Panc1 (cell line): ENCODE data around the gene CFAP57. TPM values are rescaled to one million over a fixed set of nuclear protein-coding genes. Genes with fewer than 3 reads are reported as not detected.

Experiments
- ATAC-seq: fragments of 200-7000 bp; cut with Tn5 transposase; 2 replicates; pipeline ENCODE4 v1.9.1; 2020; ENCODE audit warnings: mild to moderate bottlenecking, moderate library complexity
- BruUV-seq: library from RNA; stranded (reverse); fragments of 400-500 nt; replicated peaks from 2 replicates; lab custom pipeline; 2021; lab: Mats Ljungman, UMichigan
- CTCF ChIA-PET: fragments of 300-600 bp; sonication (Branson Sonifier 250); formaldehyde crosslinking; loops from one replicate; lab custom pipeline; 2022; ENCODE audit warnings: antibody characterized with exemption; lab: Charles Lee
- POLR2A ChIA-PET: fragments of 300-600 bp; sonication (Branson Sonifier 250); formaldehyde crosslinking; loops from one replicate; lab custom pipeline; 2022; ENCODE audit warnings: antibody characterized with exemption; lab: Charles Lee
- DNase-seq: peaks from one replicate; pipeline ENCODE4 v3.0.0-alpha.2; 2010; ENCODE audit warnings: low read depth, low spot score
- H3K27ac ChIP-seq: 2 replicates; pipeline ENCODE4 v1.5.1; 2011; ENCODE audit warnings: mild to moderate bottlenecking, low read length, inconsistent platforms
- H3K27me3 ChIP-seq: fragments of 200-500 bp; sonication (Bioruptor generic); 2 replicates; pipeline ENCODE4 v1.6.0; 2014; ENCODE audit warnings: low read length, inconsistent platforms; ENCODE audit not compliant: control insufficient read depth, insufficient read depth
- H3K36me3 ChIP-seq: fragments of 200-500 bp; sonication (Bioruptor generic); 2 replicates; pipeline ENCODE4 v1.5.1; 2014; ENCODE audit warnings: inconsistent platforms, mild to moderate bottlenecking, low read length, moderate library complexity; ENCODE audit not compliant: control insufficient read depth, insufficient read depth
- H3K4me1 ChIP-seq: 2 replicates; pipeline ENCODE4 v1.5.1; 2011; ENCODE audit warnings: inconsistent platforms, mild to moderate bottlenecking, low read length, moderate library complexity; ENCODE audit not compliant: control insufficient read depth, insufficient read depth
- H3K4me3 ChIP-seq, 2 experiments: 2 replicates each; pipeline ENCODE4 v1.5.1; 2011 to 2012; ENCODE audit warnings: low read depth in 2 of 2, low read length in 2 of 2, mild to moderate bottlenecking in 2 of 2, inconsistent platforms in 1 of 2, moderate library complexity in 1 of 2
- H3K9me3 ChIP-seq: fragments of 200-500 bp; sonication (Bioruptor generic); 2 replicates; pipeline ENCODE4 v1.5.1; 2014; ENCODE audit warnings: low read depth, mild to moderate bottlenecking, inconsistent platforms, low read length, moderate library complexity; ENCODE audit not compliant: control insufficient read depth, insufficient read depth
- CTCF ChIP-seq: fragments of 450-650 bp; IDR thresholded peaks from 2 replicates; pipeline ENCODE4 v1.5.1; 2017; ENCODE audit warnings: mild to moderate bottlenecking
- POLR2AphosphoS5 ChIP-seq: IDR thresholded peaks from 2 replicates; pipeline ENCODE4 v1.6.1; 2012; ENCODE audit warnings: mild to moderate bottlenecking, low read depth, low read length, moderate library complexity
- REST ChIP-seq, 2 experiments: IDR thresholded peaks; 2 replicates each; pipeline ENCODE4 v1.6.1; 2011 to 2012; ENCODE audit warnings: low read depth in 2 of 2, control low read depth in 1 of 2, low read length in 1 of 2, mild to moderate bottlenecking in 1 of 2, moderate library complexity in 1 of 2; ENCODE audit not compliant: insufficient read depth in 1 of 2
- SIN3A ChIP-seq: IDR thresholded peaks from 2 replicates; pipeline ENCODE4 v1.6.1; 2012; ENCODE audit warnings: low read depth, mild to moderate bottlenecking, low read length, moderate library complexity, borderline replicate concordance; ENCODE audit not compliant: insufficient read depth
- TCF7L2 ChIP-seq: IDR thresholded peaks from 2 replicates; pipeline ENCODE4 v1.6.1; 2011; ENCODE audit warnings: mild to moderate bottlenecking, low read depth, low read length, inconsistent platforms
- in situ Hi-C: cut with HindIII; loops from 2 replicates; pipeline ENCODE4 v1.10.0; 2016; ENCODE audit warnings: low sequenced_read_pairs, low pct_unique_long_range_greater_than_20kb
- intact Hi-C: fragments of 100-400 bp; cut with micrococcal nuclease; formaldehyde crosslinking; loops from one replicate; pipeline ENCODE4 v1.10.0; 2022; ENCODE audit not compliant: unreplicated experiment
- total RNA-seq: library from RNA; stranded (reverse); gene quantifications from one replicate; pipeline ENCODE4 v1.2.1, GENCODE V29; 2021; ENCODE audit not compliant: unreplicated experiment

CFAP57 gene
- total RNA-seq, 1 experiment from 2014 or later, result 0.69 TPM

- DNase-seq (no peak), ATAC-seq (no peak)
- H3K27ac ChIP-seq, result no peak overlapping the region
- H3K9me3 ChIP-seq, result no peaks in the 10 kb centered on the region
- TF ChIP-seq CTCF, result no peak
- no peak for TF ChIP-seq TCF7L2
- no peak for TF ChIP-seq POLR2AphosphoS5
- TF ChIP-seq SIN3A, result no peak
- no peak for TF ChIP-seq REST (IDR thresholded peaks at IDR 0.05; ENCODE audit: insufficient read depth in 1 of 2, low read depth in 2 of 2, low read length in 1 of 2)
- in situ Hi-C loops, result no loop called here
- ChIA-PET CTCF (interaction anchor here (1.4 kb wide), 1 partner anchor 182 kb away, joined by 11 read pairs; no protein-coding TSS in a partner anchor), POLR2A (no interaction called here)
- H3K4me1 ChIP-seq, result 0 out of 2 replicates have a peak, but pooled peaks cover 1% of the 10 kb centered on the region
- H3K27me3 ChIP-seq, result no peaks in the 10 kb centered on the region
- BruUV-seq, result no TSS peak
- H3K4me3 ChIP-seq, result no peak overlapping the region
- intact Hi-C loops, result no loop called here
- no peaks in the 10 kb centered on the region for H3K36me3 ChIP-seq
These were observed 59.9 kb downstream of the CFAP57 start for GRCh38 chr1:43232074-43232473.

GRCh38 chr1:43232482-43232881 lies 60.4 kb downstream of the CFAP57 start:
- no peak overlapping the region for H3K27ac ChIP-seq
- in situ Hi-C loops, result no loop called here
- TF ChIP-seq TCF7L2, result no peak
- TF ChIP-seq SIN3A, result no peak
- TF ChIP-seq REST (IDR thresholded peaks at IDR 0.05; ENCODE audit: insufficient read depth in 1 of 2, low read depth in 2 of 2, low read length in 1 of 2), result no peak
- no peak for TF ChIP-seq CTCF
- no peak for TF ChIP-seq POLR2AphosphoS5
- H3K4me1 ChIP-seq, result no peaks in the 10 kb centered on the region
- ChIA-PET CTCF (interaction anchor here (1.4 kb wide), 1 partner anchor 182 kb away, joined by 11 read pairs; no protein-coding TSS in a partner anchor), POLR2A (no interaction called here)
- H3K36me3 ChIP-seq, result no peaks in the 10 kb centered on the region
- H3K4me3 ChIP-seq, result no peak overlapping the region
- no TSS peak for BruUV-seq
- no peak for ATAC-seq
- intact Hi-C loops, result no loop called here
- no peak for DNase-seq
- no peaks in the 10 kb centered on the region for H3K27me3 ChIP-seq
- no peaks in the 10 kb centered on the region for H3K9me3 ChIP-seq
